Activated CD4-positive, alpha-beta T cell treated with anti-CD3 and anti-CD28 coated beads, Interleukin-2, amount 50 U/mL, for 48 hours (primary cell): ENCODE data around the gene BAG2.
A peak's percentile ranks its signal among the peaks of the same experiment; 100 is the strongest.

Experiments used
- DNase-seq, 2 experiments: peaks; one replicate each; pipeline ENCODE4 v3.0.0-alpha.2; 2020

Gene BAG2

GRCh38 chr6:57177545-57178265 lies 5.6 kb downstream of the BAG2 start:
- DNase-seq, result no peak

- no peak for DNase-seq
Observed at GRCh38 chr6:57180596-57180995, 8.5 kb downstream of the BAG2 start.

- DNase-seq, result no peak
Observed at GRCh38 chr6:57182017-57182432, 9.9 kb downstream of the BAG2 start.

- DNase-seq, result no peak
Observed at GRCh38 chr6:57183336-57183735, 11.2 kb downstream of the BAG2 start.

GRCh38 chr6:57190140-57190539 lies 18.0 kb downstream of the BAG2 start:
- no peak for DNase-seq

- no peak for DNase-seq
Observed at GRCh38 chr6:57193177-57193576, 21.1 kb downstream of the BAG2 start.

- DNase-seq, result no peak
Observed at GRCh38 chr6:57195457-57195856, 23.3 kb downstream of the BAG2 start.

- DNase-seq, result no peak
Observed at GRCh38 chr6:57198926-57199636, 27.0 kb downstream of the BAG2 start.

GRCh38 chr6:57201718-57202117 lies 29.6 kb downstream of the BAG2 start:
- no peak for DNase-seq

- no peak for DNase-seq
Observed at GRCh38 chr6:57205550-57206328, 33.6 kb downstream of the BAG2 start.

GRCh38 chr6:57207141-57207540 lies 35.0 kb downstream of the BAG2 start:
- no peak for DNase-seq

GRCh38 chr6:57207872-57208271 lies 35.7 kb downstream of the BAG2 start:
- DNase-seq, result no peak

- DNase-seq, result no peak
Observed at GRCh38 chr6:57209030-57209429, 36.9 kb downstream of the BAG2 start.

- no peak for DNase-seq
Observed at GRCh38 chr6:57210060-57210459, 37.9 kb downstream of the BAG2 start.

GRCh38 chr6:57215260-57215659 lies 43.1 kb downstream of the BAG2 start:
- DNase-seq, result no peak

GRCh38 chr6:57216235-57217101 lies 44.3 kb downstream of the BAG2 start:
- DNase-seq, result no peak

GRCh38 chr6:57217270-57217669 lies 45.1 kb downstream of the BAG2 start:
- no peak for DNase-seq

GRCh38 chr6:57220083-57220703 lies 48.1 kb downstream of the BAG2 start:
- no peak for DNase-seq

- peak; percentile 61 to 69 for DNase-seq
Observed at GRCh38 chr6:57221191-57221935, 49.2 kb downstream of the BAG2 start.

GRCh38 chr6:57221936-57222742 lies 50.0 kb downstream of the BAG2 start, which contains the start of gene RAB23:
Gene RAB23 (minus strand): TSS chr6:57222307. CDS start chr6:57210380, 11,927 bp downstream.
- peak; percentile 79 to 84 for DNase-seq

GRCh38 chr6:57222743-57223077 lies 50.6 kb downstream of the BAG2 start:
- DNase-seq, result no peak
